GM12875 (cell line): ENCODE data around the gene POU5F1.

ENCODE experiments used
- H3K4me3 ChIP-seq: one replicate; pipeline ENCODE4 v1.5.1; 2011; ENCODE audit warnings: low read depth, low read length, control low read depth
- CTCF ChIP-seq: IDR thresholded peaks from 2 replicates; pipeline ENCODE4 v1.5.1; 2011; ENCODE audit warnings: low read depth, mild to moderate bottlenecking, control low read depth, inconsistent platforms, low read length, moderate library complexity, borderline replicate concordance; ENCODE audit not compliant: insufficient read depth

POU5F1 gene

GRCh38 chr6:31115941-31116560 is 54.4 kb downstream of the POU5F1 start:
- no peak for TF ChIP-seq CTCF
- H3K4me3 ChIP-seq = no peak overlapping the region

GRCh38 chr6:31114970-31115849 is 55.3 kb downstream of the POU5F1 start:
- no peak overlapping the region for H3K4me3 ChIP-seq
- no peak for TF ChIP-seq CTCF

- no peak within 1 kb of the TSS for H3K4me3 ChIP-seq
- TF ChIP-seq CTCF = no peak
Observed at GRCh38 chr6:31114541-31114878, 56.0 kb downstream of the POU5F1 start, which contains the start of gene PSORS1C1. TSS of gene PSORS1C1 (plus strand) at chr6:31114800. CDS start at chr6:31129633, 14,833 bp downstream.
